Brain microvascular endothelial cell (primary cell): ENCODE data around the gene HSPB6.

Source experiments
- DNase-seq: peaks from one replicate; pipeline ENCODE4 v3.0.0-alpha.2; 2020
- H3K27ac ChIP-seq: fragments of 250-450 bp; sonication (Bioruptor Pico); 2 replicates; pipeline ENCODE4 v1.5.1; 2020; ENCODE audit warnings: mild to moderate bottlenecking, moderate library complexity
- H3K27me3 ChIP-seq: fragments of 250-450 bp; sonication (Bioruptor Pico); replicated peaks from 2 replicates; pipeline ENCODE4 v1.5.1; 2020; ENCODE audit warnings: mild to moderate bottlenecking
- H3K36me3 ChIP-seq: fragments of 250-450 bp; sonication (Bioruptor Pico); replicated peaks from 2 replicates; pipeline ENCODE4 v1.5.1; 2020; ENCODE audit warnings: mild to moderate bottlenecking
- H3K4me3 ChIP-seq: 2 replicates; pipeline ENCODE4 v1.5.1; 2011; ENCODE audit warnings: low read depth, mild to moderate bottlenecking, control low read depth, low read length, moderate library complexity
- CTCF ChIP-seq: IDR thresholded peaks from 2 replicates; pipeline ENCODE4 v1.5.1; 2011; ENCODE audit warnings: low read depth, mild to moderate bottlenecking, moderate library complexity, low read length, control low read depth, inconsistent platforms; ENCODE audit errors: missing control alignments
- in situ Hi-C: cut with HindIII; loops from 2 replicates; pipeline ENCODE4 v1.10.0; 2017; ENCODE audit warnings: low sequenced_read_pairs, low pct_ligation_motif_present

HSPB6 gene

GRCh38 chr19:35730326-35730725, 26.5 kb downstream of the HSPB6 start:
- in situ Hi-C loops: no loop called here

GRCh38 chr19:35729763-35730162, 27.1 kb downstream of the HSPB6 start:
- in situ Hi-C loops: no loop called here
- Histone ChIP-seq H3K36me3 (peaks cover 87% of the 10 kb centered on the region), H3K27ac (no peak overlapping the region), H3K27me3 (no peaks in the 10 kb centered on the region), H3K4me3 (no peak overlapping the region)
- TF ChIP-seq CTCF: no peak
- DNase-seq: no peak

More at GRCh38 chr19:35730326-35730725, 26.5 kb downstream of the HSPB6 start:
- Histone ChIP-seq H3K36me3 (peaks cover 86% of the 10 kb centered on the region), H3K27me3 (no peaks in the 10 kb centered on the region), H3K27ac (no peak overlapping the region), H3K4me3 (no peak overlapping the region)
- no peak for TF ChIP-seq CTCF
- DNase-seq: no peak

- peaks cover 86% of the 10 kb centered on the region for H3K36me3 ChIP-seq
Measured at GRCh38 chr19:35729021-35729420, 27.8 kb downstream of the HSPB6 start.

GRCh38 chr19:35727956-35728706, 28.7 kb downstream of the HSPB6 start:
- H3K27ac ChIP-seq: no peak overlapping the region
- H3K36me3 ChIP-seq: peaks cover 87% of the 10 kb centered on the region
- H3K27me3 ChIP-seq: no peaks in the 10 kb centered on the region
- in situ Hi-C loops: no loop called here
- TF ChIP-seq CTCF: no peak
- no peak overlapping the region for H3K4me3 ChIP-seq
- no peak for DNase-seq

More at GRCh38 chr19:35729021-35729420, 27.8 kb downstream of the HSPB6 start:
- Histone ChIP-seq H3K27ac (no peak overlapping the region), H3K4me3 (no peak overlapping the region), H3K27me3 (no peaks in the 10 kb centered on the region)
- in situ Hi-C loops: no loop called here
- DNase-seq: no peak
- TF ChIP-seq CTCF: no peak

- in situ Hi-C loops: no loop called here
- TF ChIP-seq CTCF: no peak
Measured at GRCh38 chr19:35727053-35727955, 29.5 kb downstream of the HSPB6 start.

More at GRCh38 chr19:35727053-35727955, 29.5 kb downstream of the HSPB6 start:
- peaks cover 89% of the 10 kb centered on the region for H3K36me3 ChIP-seq
- H3K4me3 ChIP-seq: no peak overlapping the region
- no peak for DNase-seq
- H3K27me3 ChIP-seq: no peaks in the 10 kb centered on the region
- H3K27ac ChIP-seq: no peak overlapping the region
